GM18505 (cell line): ENCODE measurements around the gene PAQR5.
"Not testable (repeated sequence)": the region's sequence is repeated elsewhere in the genome, so short reads cannot be mapped to it uniquely, and the experiment has no call there.

Source experiments
- ATAC-seq: cut with Tn5 transposase; IDR thresholded peaks from one replicate; pipeline ENCODE4 v1.9.1; 2021; ENCODE audit not compliant: unreplicated experiment
- POLR2A ChIP-seq: IDR thresholded peaks from 4 replicates; pipeline ENCODE4 v1.6.1; 2011; ENCODE audit warnings: borderline replicate concordance; ENCODE audit not compliant: insufficient read depth, insufficient read length; ENCODE audit errors: extremely low read depth

The PAQR5 gene

DNA sequence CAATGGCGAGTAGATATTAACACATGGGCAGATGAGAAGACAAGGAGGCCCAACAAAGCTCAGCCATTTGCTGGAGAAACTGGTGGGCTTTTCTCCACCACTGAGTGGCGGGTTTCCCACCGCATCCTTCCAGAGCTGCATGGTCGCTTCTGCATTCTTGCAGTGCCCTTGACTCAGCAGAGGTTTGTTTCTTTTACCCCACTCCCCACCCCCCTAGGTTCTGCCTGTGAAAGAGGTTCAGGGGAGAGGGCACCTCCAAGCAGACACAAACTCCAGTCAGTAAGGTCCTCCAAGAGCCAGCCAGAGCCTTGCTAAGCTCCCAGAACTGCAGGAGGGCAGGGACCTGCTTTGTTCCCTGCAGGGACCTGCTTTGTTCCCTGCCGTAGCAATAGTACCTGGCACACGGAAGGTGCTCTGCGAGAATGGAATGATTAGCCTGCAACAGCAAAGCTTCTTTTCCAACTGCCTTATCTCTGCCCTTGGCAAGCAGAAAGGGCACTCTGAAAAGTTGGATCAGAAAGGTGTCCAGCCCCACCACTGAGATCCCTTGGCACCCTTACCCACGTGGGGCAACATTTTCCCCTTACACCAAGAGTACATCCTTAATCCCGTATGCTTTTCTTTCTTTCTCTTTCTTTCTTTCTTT lies 1.4 kb downstream of the PAQR5 start:
- no peak for ATAC-seq
- TF ChIP-seq POLR2A = no peak

DNA sequence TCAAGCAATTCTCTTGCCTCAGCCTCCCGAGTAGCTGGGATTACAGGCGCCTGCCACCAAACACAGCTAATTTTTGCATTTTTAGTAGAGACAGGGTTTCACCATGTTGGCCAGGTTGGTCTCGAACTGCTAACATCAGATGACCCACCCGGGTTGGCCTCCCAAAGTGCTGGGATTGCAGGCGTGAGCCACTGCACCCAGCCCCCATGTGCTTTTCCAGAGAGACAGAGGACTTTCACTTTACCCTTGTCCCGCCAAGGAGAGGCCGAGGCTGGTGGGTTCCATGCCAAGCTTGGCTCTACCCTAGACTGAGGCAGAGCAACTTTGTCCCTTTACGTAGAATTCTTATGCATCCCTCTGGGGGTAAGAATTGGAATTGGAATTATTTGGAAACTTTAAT lies 2.4 kb downstream of the PAQR5 start:
- not testable (repeated sequence) for ATAC-seq

DNA sequence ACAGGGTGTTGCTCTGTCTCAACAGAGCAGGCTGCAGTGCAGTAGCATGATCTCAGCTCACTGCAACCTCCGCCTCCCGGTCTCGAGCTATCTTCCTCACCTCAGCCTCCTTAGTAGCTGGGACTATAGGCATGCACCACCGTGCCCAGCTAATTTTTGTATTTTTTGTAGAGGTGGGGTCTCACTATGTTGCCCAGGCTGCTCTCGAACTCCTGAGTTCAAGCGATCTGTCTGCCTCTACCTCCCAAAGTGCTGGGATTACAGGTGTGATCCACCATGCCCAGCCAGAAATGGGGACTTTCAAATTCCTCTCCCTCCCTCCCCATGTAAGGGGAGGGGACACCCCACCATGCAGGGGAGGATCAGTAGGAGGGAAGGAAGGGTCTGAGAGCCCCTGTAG lies 3.4 kb downstream of the PAQR5 start:
- not testable (repeated sequence) for ATAC-seq

DNA sequence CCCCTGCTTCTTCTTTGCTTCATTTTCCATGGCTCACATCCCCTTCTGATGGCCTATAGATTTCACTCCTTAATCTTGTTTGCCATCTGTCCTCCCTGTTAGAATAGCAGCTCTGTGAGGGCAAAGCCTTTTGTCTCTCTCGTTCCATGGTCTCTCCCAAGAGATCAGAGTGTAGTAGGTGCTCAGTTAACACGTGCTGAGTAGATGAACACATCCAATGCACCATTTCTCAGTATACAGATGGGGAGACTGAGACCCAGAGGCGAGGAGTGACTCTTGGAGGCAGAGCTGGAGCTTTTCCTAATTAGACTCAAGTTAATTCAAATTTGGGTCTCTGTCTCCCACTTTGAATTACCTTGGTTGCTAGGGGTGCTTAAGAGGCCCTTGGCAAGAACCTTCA lies 4.2 kb downstream of the PAQR5 start:
- TF ChIP-seq POLR2A = no peak
- no peak for ATAC-seq

DNA sequence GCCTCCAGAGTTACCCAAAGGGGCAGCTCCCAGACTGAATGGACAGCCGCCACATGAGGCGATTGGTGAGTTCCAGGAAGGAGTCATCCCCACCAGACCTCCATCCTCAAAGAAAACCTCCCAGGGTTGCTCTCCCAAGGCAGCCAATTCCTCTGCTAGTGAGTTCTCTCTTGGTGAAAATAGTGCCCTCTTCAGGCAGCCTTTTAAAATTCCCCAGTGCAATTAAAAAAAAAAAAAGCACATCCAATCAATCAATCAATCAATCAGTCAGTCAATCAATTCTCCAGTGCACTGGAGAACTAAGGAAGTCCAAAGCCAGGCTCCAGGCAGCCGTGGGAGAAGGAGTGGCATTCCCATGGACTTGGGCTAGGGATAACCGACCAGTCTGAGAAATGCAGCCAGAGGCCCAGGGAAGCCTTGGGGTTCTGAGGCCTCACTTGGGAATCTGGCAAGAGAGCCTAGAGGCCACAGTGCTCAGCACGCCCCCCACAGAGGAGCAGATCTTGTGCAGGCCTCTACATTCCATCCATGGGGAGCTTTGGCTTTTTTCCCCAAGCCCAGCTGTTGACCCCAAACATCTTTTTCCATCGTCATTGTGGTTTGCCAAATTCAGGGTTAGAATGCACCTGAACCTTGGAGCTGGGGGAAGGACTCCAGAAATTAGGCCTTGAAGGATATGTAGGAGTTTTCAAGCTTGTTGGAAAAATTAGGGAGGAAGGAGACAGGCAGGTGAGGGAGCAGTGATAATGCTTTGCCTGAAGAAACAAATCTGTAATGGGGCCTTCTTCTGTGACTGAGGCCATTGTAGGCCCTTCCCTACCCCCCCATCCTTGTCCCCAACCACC lies 4.8 kb downstream of the PAQR5 start:
- ATAC-seq = no peak

DNA sequence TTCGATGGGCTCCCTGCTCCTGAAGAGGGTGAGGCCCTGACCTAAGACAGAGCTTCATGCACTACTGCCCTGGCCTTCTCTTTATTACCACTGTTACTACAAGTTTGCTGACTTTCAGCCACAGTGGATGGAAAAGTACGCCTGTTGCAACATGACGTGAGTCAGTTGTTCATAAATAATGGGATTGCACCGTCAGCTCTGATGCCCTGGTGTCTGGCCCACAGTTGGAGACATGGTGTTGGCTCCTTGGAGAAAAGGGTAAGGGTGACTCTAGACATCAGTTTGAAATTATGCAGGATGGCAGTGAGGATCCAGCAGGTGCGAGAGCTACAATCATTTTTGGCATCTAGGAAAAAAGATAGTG lies 5.5 kb downstream of the PAQR5 start:
- ATAC-seq = no peak
- no peak for TF ChIP-seq POLR2A

More for the DNA sequence above, 4.8 kb downstream of the PAQR5 start:
- no peak for TF ChIP-seq POLR2A

DNA sequence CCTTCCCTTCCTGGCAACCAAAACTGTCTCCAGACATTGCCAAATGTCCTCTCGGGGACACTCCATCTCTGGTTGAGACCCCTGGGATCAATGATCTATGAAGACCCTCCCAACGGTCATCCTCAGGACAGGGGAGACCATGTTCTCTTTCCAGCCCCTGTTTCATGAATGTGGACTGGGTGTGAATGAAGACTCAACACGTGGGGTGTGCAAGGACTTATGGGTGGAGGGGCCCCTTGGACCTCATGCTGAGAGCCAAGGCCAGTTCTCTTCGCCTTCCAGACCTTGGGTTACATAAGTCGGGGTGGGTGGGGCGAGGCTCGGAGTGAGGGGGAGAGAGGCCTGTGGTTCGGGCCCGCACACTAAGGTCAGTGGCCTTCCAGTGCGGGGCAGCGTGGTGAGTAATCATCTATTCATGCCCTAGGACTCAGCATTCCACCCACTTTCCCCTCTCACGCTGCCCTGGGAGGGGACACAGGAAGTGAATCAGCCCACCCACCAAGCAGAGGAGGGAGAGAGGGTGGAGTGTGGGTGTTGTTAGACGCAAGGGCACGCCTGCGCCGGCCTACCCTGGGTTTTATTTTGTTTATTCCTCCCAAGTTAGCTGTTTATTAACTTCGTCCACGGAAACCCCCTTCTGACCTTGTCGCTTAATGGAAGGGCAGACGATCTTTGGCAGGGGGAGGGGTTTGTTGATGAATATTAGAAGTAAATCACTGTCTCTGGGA lies 6.7 kb downstream of the PAQR5 start:
- ATAC-seq = no peak
- no peak for TF ChIP-seq POLR2A

DNA sequence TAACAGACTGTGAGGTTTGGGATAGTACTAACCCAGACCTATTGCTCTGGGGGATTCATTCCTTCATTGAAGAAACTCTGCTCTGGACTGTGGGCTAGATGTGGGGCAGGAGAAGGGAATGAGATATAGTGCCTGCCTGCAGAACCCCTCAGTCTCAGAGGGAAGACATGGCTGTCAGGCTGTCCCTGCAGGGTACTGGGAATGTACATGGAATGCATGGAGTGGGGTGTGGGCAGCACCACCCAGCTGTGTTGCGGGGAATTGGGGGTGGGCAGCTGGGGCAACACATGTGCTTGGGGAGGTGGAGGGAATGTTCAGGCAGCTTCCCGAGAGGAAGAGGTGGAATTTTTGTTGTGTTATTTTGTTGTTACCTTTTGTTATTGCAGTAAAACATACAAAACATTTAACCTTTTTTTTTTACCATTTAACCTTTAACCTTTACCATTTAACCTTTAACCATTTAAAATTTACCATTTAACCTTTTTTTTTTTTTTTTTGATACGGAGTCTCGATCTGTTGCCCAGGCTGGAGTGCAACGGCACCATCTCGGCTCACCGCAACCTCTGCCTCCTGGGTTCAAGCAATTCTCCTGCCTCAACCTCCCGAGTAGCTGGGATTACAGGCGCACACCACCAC lies 7.3 kb downstream of the PAQR5 start:
- no peak for ATAC-seq

DNA sequence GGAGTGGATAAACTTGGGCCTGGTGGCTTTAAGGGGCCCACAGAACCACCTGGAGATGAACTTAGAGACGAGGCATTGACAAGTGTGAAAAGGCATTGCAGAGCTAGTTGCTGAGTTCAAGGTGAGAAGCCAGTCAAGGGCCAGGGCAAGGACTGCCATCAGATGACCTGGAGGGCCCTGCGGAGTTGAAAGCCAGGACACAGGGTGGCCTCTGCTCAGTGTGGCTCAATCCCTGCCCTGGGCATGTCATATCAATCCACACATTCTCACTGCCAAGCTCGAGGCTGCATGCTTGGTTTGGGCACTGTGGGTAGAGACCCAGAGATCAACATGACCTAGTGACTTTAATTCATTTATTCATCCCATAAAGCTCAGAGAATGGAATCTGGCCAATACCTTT lies 9.2 kb downstream of the PAQR5 start:
- ATAC-seq = no peak
- no peak for TF ChIP-seq POLR2A

More for the DNA sequence above, 7.3 kb downstream of the PAQR5 start:
- no peak for TF ChIP-seq POLR2A

DNA sequence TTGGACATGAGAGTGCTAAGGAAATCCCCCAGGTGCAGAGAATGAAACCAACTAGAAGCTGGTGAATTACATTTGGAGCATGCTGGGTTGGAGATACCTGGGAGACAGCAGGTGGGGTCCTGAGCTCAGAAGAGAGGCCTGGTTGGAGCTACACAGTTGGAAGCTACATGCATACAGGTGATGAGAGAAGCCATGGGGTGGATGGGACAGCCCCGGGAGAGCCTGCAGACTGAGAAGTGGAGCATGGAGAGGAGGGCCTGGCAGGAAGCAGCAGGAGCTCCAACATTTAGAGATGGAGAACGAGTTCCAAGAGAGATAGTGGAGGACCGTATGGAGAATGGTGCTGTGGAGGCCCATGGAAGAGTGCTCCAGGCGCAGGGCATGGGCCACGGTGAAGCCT lies 10.2 kb downstream of the PAQR5 start:
- TF ChIP-seq POLR2A = no peak
- ATAC-seq = no peak

DNA sequence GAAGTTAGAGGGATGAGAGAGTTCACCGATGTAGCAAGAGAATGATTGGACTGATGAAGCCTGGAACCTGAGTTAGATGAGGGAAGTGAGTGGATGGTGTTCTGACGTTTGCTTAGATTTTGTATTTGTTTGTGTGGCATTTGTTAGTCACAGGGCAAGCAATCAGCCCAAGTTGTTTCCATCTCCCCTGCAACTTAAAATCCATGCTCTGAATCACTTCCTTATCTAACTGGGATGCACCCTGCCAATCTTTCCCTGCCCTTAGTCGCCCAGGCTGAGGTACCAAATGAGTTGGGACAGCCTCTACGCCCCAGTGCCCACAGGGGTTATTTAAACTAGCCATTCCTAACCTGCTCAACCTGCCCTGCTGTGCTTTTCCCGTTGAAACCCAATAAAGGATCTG lies 12.6 kb downstream of the PAQR5 start:
- no peak for TF ChIP-seq POLR2A
- no peak for ATAC-seq

DNA sequence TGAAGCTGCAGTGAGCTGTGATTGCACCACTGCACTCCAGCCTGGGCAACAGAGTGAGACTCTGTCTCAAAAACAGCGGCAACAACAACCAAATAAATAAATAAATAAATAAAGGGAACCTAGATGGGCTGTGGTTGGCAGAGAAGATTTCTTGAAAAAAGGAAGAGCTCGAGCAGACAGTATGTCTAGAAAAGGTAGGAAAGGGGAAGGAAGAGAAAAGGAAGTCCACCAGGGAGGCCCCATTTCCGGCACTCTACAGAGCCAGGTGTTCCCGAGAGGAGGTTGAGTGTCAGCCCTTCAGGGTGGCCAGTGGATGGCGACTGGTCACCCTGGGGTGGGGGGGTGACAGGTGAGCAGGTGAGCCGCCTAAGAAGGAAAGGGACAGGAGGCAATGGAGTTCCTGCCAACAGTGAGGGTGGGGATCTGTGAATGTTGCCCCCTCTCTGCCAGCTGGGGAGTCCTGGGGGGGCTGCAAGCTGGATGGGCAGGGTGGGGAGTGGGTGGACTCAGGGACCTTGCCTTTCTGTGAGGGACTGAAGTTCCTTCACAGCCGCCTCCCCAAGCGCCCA lies 14.8 kb downstream of the PAQR5 start:
- no peak for TF ChIP-seq POLR2A
- ATAC-seq = no peak

DNA sequence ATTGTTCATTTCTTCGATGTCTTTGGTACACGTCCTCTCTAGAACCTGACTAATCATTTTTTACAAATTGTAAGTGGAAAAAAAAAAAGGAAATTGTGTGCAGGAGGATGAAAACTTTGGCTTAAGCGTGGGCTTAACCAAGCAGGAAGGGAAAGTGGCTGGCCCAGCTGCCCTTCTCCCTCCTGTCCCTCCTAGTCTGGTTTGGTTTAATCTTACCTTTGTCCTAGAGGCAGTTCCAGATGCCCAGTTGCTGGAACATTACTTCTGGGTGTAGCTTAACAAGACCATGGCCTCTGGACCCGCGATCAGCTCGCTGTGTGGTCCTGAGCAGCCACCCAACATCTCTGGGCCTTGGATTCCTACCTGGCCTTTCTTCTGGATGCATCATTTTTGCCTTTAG lies 15.4 kb downstream of the PAQR5 start:
- no peak for TF ChIP-seq POLR2A
- ATAC-seq = no peak
